ENCODE data around the gene OSMR. TPM values are rescaled to one million over a fixed set of nuclear protein-coding genes. Genes with fewer than 3 reads are reported as not detected.

OSMR gene
- total and polyA plus RNA-seq, 2 experiments from 2014 or later = 1.5 to 2.6 TPM

- TF ChIP-seq STAT1 (IDR thresholded peaks at IDR 0.05; ENCODE audit: unreplicated experiment) (no peak), POLR2AphosphoS5 (IDR thresholded peaks at IDR 0.05; ENCODE audit: low read depth) (no peak), JUNB (IDR thresholded peaks at IDR 0.05; ENCODE audit: unreplicated experiment) (no peak), ZNF114 (CRISPR knock-in tag; IDR thresholded peaks at IDR 0.05) (no peak)
- TF ChIP-seq, protein P1, sequence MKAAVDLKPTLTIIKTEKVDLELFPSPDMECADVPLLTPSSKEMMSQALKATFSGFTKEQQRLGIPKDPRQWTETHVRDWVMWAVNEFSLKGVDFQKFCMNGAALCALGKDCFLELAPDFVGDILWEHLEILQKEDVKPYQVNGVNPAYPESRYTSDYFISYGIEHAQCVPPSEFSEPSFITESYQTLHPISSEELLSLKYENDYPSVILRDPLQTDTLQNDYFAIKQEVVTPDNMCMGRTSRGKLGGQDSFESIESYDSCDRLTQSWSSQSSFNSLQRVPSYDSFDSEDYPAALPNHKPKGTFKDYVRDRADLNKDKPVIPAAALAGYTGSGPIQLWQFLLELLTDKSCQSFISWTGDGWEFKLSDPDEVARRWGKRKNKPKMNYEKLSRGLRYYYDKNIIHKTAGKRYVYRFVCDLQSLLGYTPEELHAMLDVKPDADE (IDR thresholded peaks at IDR 0.05) = no peak
Measured at GRCh38 chr5:38830521-38831051, 15.2 kb upstream of the OSMR start (continued).

GRCh38 chr5:38831117-38831516, 14.7 kb upstream of the OSMR start:
- Mint-ChIP-seq H3K36me3 (ENCODE audit: low read depth) (no peaks in the 10 kb centered on the region), H3K27ac (no peak overlapping the region), H3K4me1 (no peaks in the 10 kb centered on the region), H3K4me3 (no peak overlapping the region), H3K27me3 (ENCODE audit: insufficient read depth, low read depth, poor library complexity) (no peaks in the 10 kb centered on the region), H3K9me3 (no peaks in the 10 kb centered on the region)
- H3K9me2 ChIP-seq (ENCODE audit: insufficient read depth) = 0 out of 2 replicates have a peak, but pooled peaks cover 10% of the 10 kb centered on the region
- DNase-seq (ENCODE audit: low spot score) (no peak), ATAC-seq (no peak)
- H3K36me3 ChIP-seq (ENCODE audit: insufficient read depth) = no peaks in the 10 kb centered on the region
- H3K4me1 ChIP-seq (ENCODE audit: insufficient read depth) = no peaks in the 10 kb centered on the region
- no peaks in the 10 kb centered on the region for H3K79me2 ChIP-seq (replicated peaks; ENCODE audit: insufficient read depth)
- TF ChIP-seq JUNB (IDR thresholded peaks at IDR 0.05; ENCODE audit: unreplicated experiment) (no peak), ZNF114 (CRISPR knock-in tag; IDR thresholded peaks at IDR 0.05) (no peak)
- H4K20me1 ChIP-seq (replicated peaks; ENCODE audit: insufficient read depth) = no peaks in the 10 kb centered on the region
- H3K4me3 ChIP-seq = no peak overlapping the region
- no peaks in the 10 kb centered on the region for H3F3A ChIP-seq (replicated peaks; ENCODE audit: low read depth)
- H2AFZ ChIP-seq = no peak overlapping the region
- H3K27me3 ChIP-seq (ENCODE audit: insufficient read depth) = no peaks in the 10 kb centered on the region
- H3K4me2 ChIP-seq = no peak overlapping the region
- H3K27ac ChIP-seq (ENCODE audit: low read depth) = no peak overlapping the region

DNA sequence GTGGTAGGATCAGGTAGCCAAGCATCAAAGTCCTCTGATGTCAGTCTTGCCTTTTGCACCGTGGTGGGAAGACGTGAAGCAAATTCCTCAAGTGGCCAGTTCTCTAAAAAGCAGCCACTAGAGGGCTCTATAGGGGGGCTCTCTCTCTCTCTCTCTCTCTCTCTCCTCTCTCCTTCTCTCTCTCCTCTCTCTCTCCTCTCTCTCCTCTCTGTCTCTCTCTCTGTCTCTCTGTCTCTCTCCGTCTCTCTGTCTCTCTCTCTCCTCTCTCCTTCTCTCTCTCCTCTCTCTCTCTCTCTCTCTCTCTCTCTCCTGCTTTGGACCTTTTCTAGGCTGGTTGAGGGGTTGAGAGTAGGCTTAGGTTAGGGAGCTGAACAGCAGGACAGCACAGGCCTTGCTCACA, 13.9 kb upstream of the OSMR start:
- DNase-seq (ENCODE audit: low spot score) = peak; percentile 84
- Histone ChIP-seq H2AFZ (no peak overlapping the region), H3K79me2 (replicated peaks; ENCODE audit: insufficient read depth) (no peaks in the 10 kb centered on the region), H3K27ac (ENCODE audit: low read depth) (no peak overlapping the region), H4K20me1 (replicated peaks; ENCODE audit: insufficient read depth) (no peaks in the 10 kb centered on the region), H3K4me3 (no peak overlapping the region), H3K36me3 (ENCODE audit: insufficient read depth) (no peaks in the 10 kb centered on the region), H3F3A (replicated peaks; ENCODE audit: low read depth) (no peaks in the 10 kb centered on the region), H3K9me2 (ENCODE audit: insufficient read depth) (0 out of 2 replicates have a peak, but pooled peaks cover 10% of the 10 kb centered on the region), H3K4me2 (no peak overlapping the region), H3K4me1 (ENCODE audit: insufficient read depth) (no peaks in the 10 kb centered on the region), H3K27me3 (ENCODE audit: insufficient read depth) (no peaks in the 10 kb centered on the region)
- Mint-ChIP-seq H3K4me1 (no peaks in the 10 kb centered on the region), H3K27me3 (ENCODE audit: insufficient read depth, low read depth, poor library complexity) (no peaks in the 10 kb centered on the region), H3K27ac (no peak overlapping the region), H3K9me3 (no peaks in the 10 kb centered on the region), H3K4me3 (no peak overlapping the region), H3K36me3 (ENCODE audit: low read depth) (no peaks in the 10 kb centered on the region)
- TF ChIP-seq, protein P2, sequence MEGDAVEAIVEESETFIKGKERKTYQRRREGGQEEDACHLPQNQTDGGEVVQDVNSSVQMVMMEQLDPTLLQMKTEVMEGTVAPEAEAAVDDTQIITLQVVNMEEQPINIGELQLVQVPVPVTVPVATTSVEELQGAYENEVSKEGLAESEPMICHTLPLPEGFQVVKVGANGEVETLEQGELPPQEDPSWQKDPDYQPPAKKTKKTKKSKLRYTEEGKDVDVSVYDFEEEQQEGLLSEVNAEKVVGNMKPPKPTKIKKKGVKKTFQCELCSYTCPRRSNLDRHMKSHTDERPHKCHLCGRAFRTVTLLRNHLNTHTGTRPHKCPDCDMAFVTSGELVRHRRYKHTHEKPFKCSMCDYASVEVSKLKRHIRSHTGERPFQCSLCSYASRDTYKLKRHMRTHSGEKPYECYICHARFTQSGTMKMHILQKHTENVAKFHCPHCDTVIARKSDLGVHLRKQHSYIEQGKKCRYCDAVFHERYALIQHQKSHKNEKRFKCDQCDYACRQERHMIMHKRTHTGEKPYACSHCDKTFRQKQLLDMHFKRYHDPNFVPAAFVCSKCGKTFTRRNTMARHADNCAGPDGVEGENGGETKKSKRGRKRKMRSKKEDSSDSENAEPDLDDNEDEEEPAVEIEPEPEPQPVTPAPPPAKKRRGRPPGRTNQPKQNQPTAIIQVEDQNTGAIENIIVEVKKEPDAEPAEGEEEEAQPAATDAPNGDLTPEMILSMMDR (conservative IDR thresholded peaks at IDR 0.05; ENCODE audit: low read depth in 2 of 2) = peak; percentile 47 to 61
- TF ChIP-seq JUNB (IDR thresholded peaks at IDR 0.05; ENCODE audit: unreplicated experiment) = no peak
- ATAC-seq = peak; percentile 68

Measured in GM23338 (cell line).